WTC11 (cell line): ENCODE data around the gene ATXN8OS. TPM values are rescaled to one million over a fixed set of nuclear protein-coding genes. Genes with fewer than 3 reads are reported as not detected.

Source experiments
- ATAC-seq: fragments of 200-7000 bp; cut with Tn5 transposase; 2 replicates; pipeline ENCODE4 v1.10.0; 2021; ENCODE audit warnings: mild to moderate bottlenecking, moderate library complexity
- CTCF ChIA-PET: fragments of 300-600 bp; sonication (Branson Sonifier 250); formaldehyde crosslinking; loops from one replicate; lab custom pipeline; 2021; ENCODE audit warnings: antibody characterized with exemption; lab: Charles Lee
- POLR2A ChIA-PET: fragments of 350-600 bp; sonication (Branson Sonifier 250); formaldehyde crosslinking; loops from one replicate; lab custom pipeline; 2021; ENCODE audit warnings: antibody characterized with exemption; lab: Charles Lee
- DNase-seq: peaks from one replicate; pipeline ENCODE4 v3.0.0; 2021; ENCODE audit warnings: low spot score
- H3K27ac Mint-ChIP-seq: 2 replicates; pipeline ENCODE4 v1.8.0; 2021; ENCODE audit warnings: mixed read lengths
- H3K27me3 Mint-ChIP-seq: 2 replicates; pipeline ENCODE4 v1.8.0; 2021; ENCODE audit warnings: low read depth, mild to moderate bottlenecking, moderate library complexity, mixed read lengths
- H3K36me3 Mint-ChIP-seq: 2 replicates; pipeline ENCODE4 v1.8.0; 2021; ENCODE audit warnings: mixed read lengths
- H3K4me1 Mint-ChIP-seq: 2 replicates; pipeline ENCODE4 v1.8.0; 2022; ENCODE audit warnings: mixed read lengths
- H3K4me3 Mint-ChIP-seq: 2 replicates; pipeline ENCODE4 v1.8.0; 2021; ENCODE audit warnings: mild to moderate bottlenecking, moderate library complexity, mixed read lengths
- H3K9me3 Mint-ChIP-seq: 2 replicates; pipeline ENCODE4 v1.8.0; 2021; ENCODE audit warnings: mixed read lengths
- E2F4 ChIP-seq: sonication (generic); formaldehyde crosslinking; IDR thresholded peaks from 2 replicates; pipeline ENCODE4 v1.8.1; 2022; ENCODE audit warnings: low read depth, mild to moderate bottlenecking, moderate library complexity, missing genetic modification reagents, borderline replicate concordance
- ERG ChIP-seq: fragments of 250-450 bp; sonication (Bioruptor Pico); IDR thresholded peaks from 2 replicates; pipeline ENCODE4 v1.8.0; 2021; ENCODE audit warnings: mild to moderate bottlenecking
- MYBL2 ChIP-seq: sonication (generic); formaldehyde crosslinking; IDR thresholded peaks from 2 replicates; pipeline ENCODE4 v1.8.1; 2023; ENCODE audit warnings: mild to moderate bottlenecking, moderate library complexity, missing genetic modification reagents
- NFYB ChIP-seq: sonication (generic); formaldehyde crosslinking; conservative IDR thresholded peaks from 2 replicates; pipeline ENCODE4 v1.8.0; 2022; ENCODE audit warnings: low read depth, missing genetic modification reagents
- NR3C1 ChIP-seq: sonication (generic); formaldehyde crosslinking; conservative IDR thresholded peaks from 2 replicates; pipeline ENCODE4 v1.8.1; 2023; ENCODE audit warnings: low read depth, mild to moderate bottlenecking, missing genetic modification reagents
- OVOL2 ChIP-seq: fragments of 250-450 bp; sonication (Bioruptor Pico); IDR thresholded peaks from 2 replicates; pipeline ENCODE4 v1.9.0; 2021; ENCODE audit warnings: mild to moderate bottlenecking, borderline replicate concordance
- PRDM15 ChIP-seq: sonication (generic); formaldehyde crosslinking; IDR thresholded peaks from 2 replicates; pipeline ENCODE4 v1.8.0; 2022; ENCODE audit warnings: missing genetic modification reagents
- RORB ChIP-seq: fragments of 250-450 bp; sonication (Bioruptor Pico); IDR thresholded peaks from 2 replicates; pipeline ENCODE4 v1.9.0; 2021; ENCODE audit warnings: mild to moderate bottlenecking
- TEAD4 ChIP-seq: sonication (generic); formaldehyde crosslinking; IDR thresholded peaks from 2 replicates; pipeline ENCODE4 v1.8.0; 2022; ENCODE audit warnings: mild to moderate bottlenecking, missing genetic modification reagents
- ZNF219 ChIP-seq: sonication (generic); formaldehyde crosslinking; IDR thresholded peaks from 2 replicates; pipeline ENCODE4 v1.8.0; 2023; ENCODE audit warnings: missing genetic modification reagents, mild to moderate bottlenecking, borderline replicate concordance
- ZNF232 ChIP-seq: sonication (generic); formaldehyde crosslinking; IDR thresholded peaks from 2 replicates; pipeline ENCODE4 v1.8.0; 2022; ENCODE audit warnings: mild to moderate bottlenecking, missing genetic modification reagents
- ZNF317 ChIP-seq: sonication (generic); formaldehyde crosslinking; IDR thresholded peaks from 2 replicates; pipeline ENCODE4 v1.8.1; 2023; ENCODE audit warnings: low read depth, mild to moderate bottlenecking, moderate library complexity, missing genetic modification reagents, borderline replicate concordance
- ZNF416 ChIP-seq: fragments of 250-450 bp; sonication (Bioruptor Pico); IDR thresholded peaks from 2 replicates; pipeline ENCODE4 v1.9.0; 2021; ENCODE audit warnings: mild to moderate bottlenecking, inconsistent platforms
- total RNA-seq: library from RNA; stranded (reverse); gene quantifications from 3 replicates; pipeline ENCODE4 v1.2.3, GENCODE V29; 2021
- TF ChIP-seq, protein P1 (sequence below): sonication (generic); formaldehyde crosslinking; conservative IDR thresholded peaks from 2 replicates; pipeline ENCODE4 v1.8.1; 2023; ENCODE audit warnings: mild to moderate bottlenecking, low read depth, missing genetic modification reagents, moderate library complexity
- TF ChIP-seq, protein P2 (sequence below): sonication (generic); formaldehyde crosslinking; IDR thresholded peaks from 2 replicates; pipeline ENCODE4 v1.8.0; 2022; ENCODE audit warnings: mild to moderate bottlenecking, missing genetic modification reagents
- TF ChIP-seq, protein P3 (sequence below): sonication (generic); formaldehyde crosslinking; IDR thresholded peaks from 2 replicates; pipeline ENCODE4 v1.8.0; 2023; ENCODE audit warnings: mild to moderate bottlenecking, missing genetic modification reagents

Gene ATXN8OS
- total RNA-seq, 1 experiment from 2014 or later, result not detected

DNA sequence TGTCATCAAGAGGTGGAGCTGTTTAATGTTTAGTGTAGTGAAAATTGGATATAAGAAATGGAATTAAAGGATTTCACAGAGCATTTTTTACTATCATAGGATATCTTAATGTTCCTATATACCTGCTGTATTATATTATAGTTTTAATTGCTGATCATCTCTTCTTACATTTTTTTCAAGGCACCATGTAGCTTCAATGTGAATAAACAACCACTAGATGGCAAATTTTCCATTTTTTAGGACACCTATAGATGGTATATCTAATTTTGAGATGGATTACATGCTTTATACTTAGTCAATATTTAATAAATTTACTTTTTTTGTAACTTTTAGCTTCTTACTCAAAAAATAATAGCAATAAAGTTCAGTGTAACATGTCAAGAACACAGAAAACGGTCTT, 9.0 kb upstream of the ATXN8OS start:
- Mint-ChIP-seq H3K27ac (no peak overlapping the region), H3K9me3 (no peaks in the 10 kb centered on the region), H3K4me3 (no peak overlapping the region), H3K36me3 (no peaks in the 10 kb centered on the region), H3K27me3 (no peaks in the 10 kb centered on the region), H3K4me1 (no peaks in the 10 kb centered on the region)
- CTCF ChIA-PET, result interaction anchor here (0.7 to 1.6 kb wide), 4 partner anchors 9 to 212 kb away, joined by 3 to 10 read pairs (median 6); partner anchors contain the start of genes ATXN8OS and KLHL1
- DNase-seq (no peak), ATAC-seq (no peak)
- TF ChIP-seq NR3C1 (CRISPR knock-in tag) (no peak), MYBL2 (CRISPR knock-in tag) (no peak), ZNF317 (CRISPR knock-in tag) (no peak)
- TF ChIP-seq, protein P1, sequence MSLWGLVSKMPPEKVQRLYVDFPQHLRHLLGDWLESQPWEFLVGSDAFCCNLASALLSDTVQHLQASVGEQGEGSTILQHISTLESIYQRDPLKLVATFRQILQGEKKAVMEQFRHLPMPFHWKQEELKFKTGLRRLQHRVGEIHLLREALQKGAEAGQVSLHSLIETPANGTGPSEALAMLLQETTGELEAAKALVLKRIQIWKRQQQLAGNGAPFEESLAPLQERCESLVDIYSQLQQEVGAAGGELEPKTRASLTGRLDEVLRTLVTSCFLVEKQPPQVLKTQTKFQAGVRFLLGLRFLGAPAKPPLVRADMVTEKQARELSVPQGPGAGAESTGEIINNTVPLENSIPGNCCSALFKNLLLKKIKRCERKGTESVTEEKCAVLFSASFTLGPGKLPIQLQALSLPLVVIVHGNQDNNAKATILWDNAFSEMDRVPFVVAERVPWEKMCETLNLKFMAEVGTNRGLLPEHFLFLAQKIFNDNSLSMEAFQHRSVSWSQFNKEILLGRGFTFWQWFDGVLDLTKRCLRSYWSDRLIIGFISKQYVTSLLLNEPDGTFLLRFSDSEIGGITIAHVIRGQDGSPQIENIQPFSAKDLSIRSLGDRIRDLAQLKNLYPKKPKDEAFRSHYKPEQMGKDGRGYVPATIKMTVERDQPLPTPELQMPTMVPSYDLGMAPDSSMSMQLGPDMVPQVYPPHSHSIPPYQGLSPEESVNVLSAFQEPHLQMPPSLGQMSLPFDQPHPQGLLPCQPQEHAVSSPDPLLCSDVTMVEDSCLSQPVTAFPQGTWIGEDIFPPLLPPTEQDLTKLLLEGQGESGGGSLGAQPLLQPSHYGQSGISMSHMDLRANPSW (CRISPR knock-in tag), result no peak
- POLR2A ChIA-PET, result no interaction called here

DNA sequence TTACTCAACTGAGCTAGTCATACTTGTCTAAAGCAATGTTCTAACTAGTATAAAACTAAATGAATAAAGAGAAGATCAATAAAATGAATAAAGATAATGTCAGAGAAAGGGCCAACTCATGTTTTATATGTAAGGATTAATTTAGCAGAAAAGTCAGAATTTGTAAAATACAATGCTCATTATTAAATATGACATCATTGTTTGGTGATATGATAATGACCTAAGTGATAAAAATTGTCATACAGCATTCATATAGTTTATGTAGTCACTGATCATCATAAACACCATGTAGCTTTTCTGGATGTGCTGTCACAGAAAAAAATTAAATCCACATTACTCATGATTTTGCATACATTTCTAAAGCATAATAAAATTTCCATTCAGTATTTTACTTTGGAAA, 3.1 kb upstream of the ATXN8OS start:
- Mint-ChIP-seq H3K9me3 (no peaks in the 10 kb centered on the region), H3K4me1 (peaks cover 6% of the 10 kb centered on the region; the same call in 1 of the 2 replicates), H3K36me3 (no peaks in the 10 kb centered on the region), H3K27ac (no peak overlapping the region), H3K4me3 (no peak overlapping the region), H3K27me3 (peaks cover 35% of the 10 kb centered on the region)
- no peak for ATAC-seq
- TF ChIP-seq, protein P2, sequence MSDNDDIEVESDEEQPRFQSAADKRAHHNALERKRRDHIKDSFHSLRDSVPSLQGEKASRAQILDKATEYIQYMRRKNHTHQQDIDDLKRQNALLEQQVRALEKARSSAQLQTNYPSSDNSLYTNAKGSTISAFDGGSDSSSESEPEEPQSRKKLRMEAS (CRISPR knock-in tag), result no peak
- TF ChIP-seq ERG (CRISPR knock-in tag) (no peak), PRDM15 (CRISPR knock-in tag) (no peak), NFYB (no peak)
- ChIA-PET CTCF (no interaction called here), POLR2A (no interaction called here)
- DNase-seq, result no peak

DNA sequence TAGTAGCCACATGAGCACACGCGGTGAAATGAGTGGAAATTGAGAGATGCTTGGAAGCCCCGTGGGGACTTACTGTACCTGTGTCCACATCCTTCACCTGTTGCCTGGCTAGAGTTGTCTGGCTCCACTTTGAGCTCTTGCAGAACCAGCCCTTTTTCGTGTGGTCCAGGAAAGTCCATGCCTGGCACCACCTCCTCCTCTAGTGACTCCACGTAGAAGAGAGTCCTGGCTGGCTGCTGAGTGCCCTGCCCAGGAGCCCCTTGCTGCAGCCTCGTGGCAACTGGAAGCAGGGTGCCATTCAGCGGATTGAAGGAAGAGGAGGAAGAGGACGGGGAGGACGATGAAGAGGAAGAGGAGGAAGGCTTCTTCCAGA, 515 bp upstream of the ATXN8OS start:
- ATAC-seq (peak; percentile 18), DNase-seq (no peak)
- Mint-ChIP-seq H3K27ac (no peak overlapping the region), H3K36me3 (no peaks in the 10 kb centered on the region), H3K4me3 (peak overlapping the region; percentile 72), H3K27me3 (peaks cover 36% of the 10 kb centered on the region), H3K9me3 (no peaks in the 10 kb centered on the region), H3K4me1 (peaks cover 6% of the 10 kb centered on the region; the same call in 1 of the 2 replicates)
- ChIA-PET POLR2A (no interaction called here), CTCF (interaction anchor here (2.2 kb wide), 1 partner anchor 9 kb away, joined by 8 read pairs; no protein-coding TSS in a partner anchor)
- TF ChIP-seq ZNF219 (no peak), E2F4 (CRISPR knock-in tag) (no peak), OVOL2 (CRISPR knock-in tag) (no peak), ZNF232 (CRISPR knock-in tag) (no peak), RORB (CRISPR knock-in tag) (no peak), ZNF416 (CRISPR knock-in tag) (no peak), TEAD4 (no peak), ERG (CRISPR knock-in tag) (no peak)
- TF ChIP-seq, protein P3, sequence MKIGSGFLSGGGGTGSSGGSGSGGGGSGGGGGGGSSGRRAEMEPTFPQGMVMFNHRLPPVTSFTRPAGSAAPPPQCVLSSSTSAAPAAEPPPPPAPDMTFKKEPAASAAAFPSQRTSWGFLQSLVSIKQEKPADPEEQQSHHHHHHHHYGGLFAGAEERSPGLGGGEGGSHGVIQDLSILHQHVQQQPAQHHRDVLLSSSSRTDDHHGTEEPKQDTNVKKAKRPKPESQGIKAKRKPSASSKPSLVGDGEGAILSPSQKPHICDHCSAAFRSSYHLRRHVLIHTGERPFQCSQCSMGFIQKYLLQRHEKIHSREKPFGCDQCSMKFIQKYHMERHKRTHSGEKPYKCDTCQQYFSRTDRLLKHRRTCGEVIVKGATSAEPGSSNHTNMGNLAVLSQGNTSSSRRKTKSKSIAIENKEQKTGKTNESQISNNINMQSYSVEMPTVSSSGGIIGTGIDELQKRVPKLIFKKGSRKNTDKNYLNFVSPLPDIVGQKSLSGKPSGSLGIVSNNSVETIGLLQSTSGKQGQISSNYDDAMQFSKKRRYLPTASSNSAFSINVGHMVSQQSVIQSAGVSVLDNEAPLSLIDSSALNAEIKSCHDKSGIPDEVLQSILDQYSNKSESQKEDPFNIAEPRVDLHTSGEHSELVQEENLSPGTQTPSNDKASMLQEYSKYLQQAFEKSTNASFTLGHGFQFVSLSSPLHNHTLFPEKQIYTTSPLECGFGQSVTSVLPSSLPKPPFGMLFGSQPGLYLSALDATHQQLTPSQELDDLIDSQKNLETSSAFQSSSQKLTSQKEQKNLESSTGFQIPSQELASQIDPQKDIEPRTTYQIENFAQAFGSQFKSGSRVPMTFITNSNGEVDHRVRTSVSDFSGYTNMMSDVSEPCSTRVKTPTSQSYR, result no peak
- TF ChIP-seq, protein P2 (CRISPR knock-in tag), result no peak
